ENCODE data around the gene CNTRL. TPM values are rescaled to one million over a fixed set of nuclear protein-coding genes. Genes with fewer than 3 reads are reported as not detected.
A peak's percentile ranks its signal among the peaks of the same experiment; 100 is the strongest.
"Not testable (repeated sequence)": the region's sequence is repeated elsewhere in the genome, so short reads cannot be mapped to it uniquely, and the experiment has no call there.

Gene CNTRL, protein sequence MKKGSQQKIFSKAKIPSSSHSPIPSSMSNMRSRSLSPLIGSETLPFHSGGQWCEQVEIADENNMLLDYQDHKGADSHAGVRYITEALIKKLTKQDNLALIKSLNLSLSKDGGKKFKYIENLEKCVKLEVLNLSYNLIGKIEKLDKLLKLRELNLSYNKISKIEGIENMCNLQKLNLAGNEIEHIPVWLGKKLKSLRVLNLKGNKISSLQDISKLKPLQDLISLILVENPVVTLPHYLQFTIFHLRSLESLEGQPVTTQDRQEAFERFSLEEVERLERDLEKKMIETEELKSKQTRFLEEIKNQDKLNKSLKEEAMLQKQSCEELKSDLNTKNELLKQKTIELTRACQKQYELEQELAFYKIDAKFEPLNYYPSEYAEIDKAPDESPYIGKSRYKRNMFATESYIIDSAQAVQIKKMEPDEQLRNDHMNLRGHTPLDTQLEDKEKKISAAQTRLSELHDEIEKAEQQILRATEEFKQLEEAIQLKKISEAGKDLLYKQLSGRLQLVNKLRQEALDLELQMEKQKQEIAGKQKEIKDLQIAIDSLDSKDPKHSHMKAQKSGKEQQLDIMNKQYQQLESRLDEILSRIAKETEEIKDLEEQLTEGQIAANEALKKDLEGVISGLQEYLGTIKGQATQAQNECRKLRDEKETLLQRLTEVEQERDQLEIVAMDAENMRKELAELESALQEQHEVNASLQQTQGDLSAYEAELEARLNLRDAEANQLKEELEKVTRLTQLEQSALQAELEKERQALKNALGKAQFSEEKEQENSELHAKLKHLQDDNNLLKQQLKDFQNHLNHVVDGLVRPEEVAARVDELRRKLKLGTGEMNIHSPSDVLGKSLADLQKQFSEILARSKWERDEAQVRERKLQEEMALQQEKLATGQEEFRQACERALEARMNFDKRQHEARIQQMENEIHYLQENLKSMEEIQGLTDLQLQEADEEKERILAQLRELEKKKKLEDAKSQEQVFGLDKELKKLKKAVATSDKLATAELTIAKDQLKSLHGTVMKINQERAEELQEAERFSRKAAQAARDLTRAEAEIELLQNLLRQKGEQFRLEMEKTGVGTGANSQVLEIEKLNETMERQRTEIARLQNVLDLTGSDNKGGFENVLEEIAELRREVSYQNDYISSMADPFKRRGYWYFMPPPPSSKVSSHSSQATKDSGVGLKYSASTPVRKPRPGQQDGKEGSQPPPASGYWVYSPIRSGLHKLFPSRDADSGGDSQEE (N-terminal part only)
- 9.2 and 9.6 TPM in 2 replicates for total RNA-seq

DNA sequence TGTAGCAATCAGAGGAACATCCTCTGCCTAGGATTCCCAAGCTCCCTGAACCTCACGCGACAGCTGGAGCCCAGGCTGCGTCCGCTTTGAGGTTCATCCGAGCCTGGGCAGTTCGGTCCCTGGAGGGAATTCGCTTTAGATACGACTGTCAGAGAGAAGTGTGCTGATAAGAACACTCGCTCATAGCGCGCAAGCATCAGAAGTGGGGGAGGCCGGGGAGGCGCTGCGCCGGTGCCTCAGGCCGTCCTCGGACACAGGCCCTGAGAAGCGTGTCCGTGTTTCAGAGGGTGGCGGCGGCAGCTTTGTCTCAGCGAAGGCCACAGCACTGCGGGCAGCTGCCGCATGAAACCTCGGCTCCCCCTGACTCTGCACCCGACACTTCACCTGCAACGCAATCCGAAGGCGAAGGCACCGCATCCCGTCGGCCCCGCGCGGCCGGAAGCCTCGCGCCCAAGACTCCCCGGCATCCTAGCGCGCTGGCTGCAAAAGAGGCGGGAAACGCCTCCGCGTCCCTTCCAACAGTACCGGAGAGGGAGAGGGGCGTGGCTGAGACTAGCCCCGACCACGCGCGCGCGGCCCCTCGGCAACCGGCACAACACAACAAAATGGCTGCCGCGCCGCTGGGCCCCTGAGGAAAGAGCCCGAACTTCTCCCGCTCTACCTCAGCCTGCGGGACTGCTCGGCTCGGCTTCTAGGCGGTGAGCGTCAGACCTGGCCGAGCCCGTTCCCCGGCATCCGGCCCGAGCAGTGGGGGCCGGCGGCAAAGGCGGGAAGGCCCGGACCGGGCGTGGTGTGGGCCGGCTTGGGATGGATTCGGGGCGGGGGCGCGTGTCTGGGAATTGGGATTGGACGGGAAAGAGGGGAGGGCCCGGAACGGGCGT is at the start of gene CNTRL:
Gene CNTRL (plus strand): TSS at position 586 of the 881 bp plus-strand sequence. CDS start 13,372 bp downstream, outside the sequence.
- TF ChIP-seq, protein P1, sequence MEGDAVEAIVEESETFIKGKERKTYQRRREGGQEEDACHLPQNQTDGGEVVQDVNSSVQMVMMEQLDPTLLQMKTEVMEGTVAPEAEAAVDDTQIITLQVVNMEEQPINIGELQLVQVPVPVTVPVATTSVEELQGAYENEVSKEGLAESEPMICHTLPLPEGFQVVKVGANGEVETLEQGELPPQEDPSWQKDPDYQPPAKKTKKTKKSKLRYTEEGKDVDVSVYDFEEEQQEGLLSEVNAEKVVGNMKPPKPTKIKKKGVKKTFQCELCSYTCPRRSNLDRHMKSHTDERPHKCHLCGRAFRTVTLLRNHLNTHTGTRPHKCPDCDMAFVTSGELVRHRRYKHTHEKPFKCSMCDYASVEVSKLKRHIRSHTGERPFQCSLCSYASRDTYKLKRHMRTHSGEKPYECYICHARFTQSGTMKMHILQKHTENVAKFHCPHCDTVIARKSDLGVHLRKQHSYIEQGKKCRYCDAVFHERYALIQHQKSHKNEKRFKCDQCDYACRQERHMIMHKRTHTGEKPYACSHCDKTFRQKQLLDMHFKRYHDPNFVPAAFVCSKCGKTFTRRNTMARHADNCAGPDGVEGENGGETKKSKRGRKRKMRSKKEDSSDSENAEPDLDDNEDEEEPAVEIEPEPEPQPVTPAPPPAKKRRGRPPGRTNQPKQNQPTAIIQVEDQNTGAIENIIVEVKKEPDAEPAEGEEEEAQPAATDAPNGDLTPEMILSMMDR (conservative IDR thresholded peaks at IDR 0.05; ENCODE audit: low read depth, low read length): no peak
- H3K4me3 ChIP-seq (ENCODE audit: low read depth, low read length): peak within 1 kb of the TSS; percentile 92
- no peak for DNase-seq (ENCODE audit: low read depth)

DNA sequence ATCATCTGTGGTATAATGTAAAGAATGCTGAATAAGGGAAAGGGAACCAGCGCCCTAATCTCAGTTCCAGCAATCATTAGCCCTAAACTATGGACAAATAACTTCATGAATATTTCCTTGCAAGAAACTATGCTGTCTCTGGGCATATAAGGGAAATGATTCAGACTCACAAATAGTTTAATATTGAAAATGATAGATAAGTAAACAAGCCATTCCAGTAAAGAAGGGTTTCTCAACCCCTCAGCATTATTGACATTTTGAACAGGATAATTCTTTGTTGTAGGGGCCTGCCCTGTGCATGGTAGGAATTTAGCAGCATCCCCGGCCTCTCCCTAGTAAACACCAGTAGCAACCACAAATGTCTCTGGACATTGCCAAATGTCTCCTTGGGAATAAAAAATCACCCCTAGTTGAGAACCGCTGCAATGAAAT is 48.5 kb upstream of the CNTRL start:
- TF ChIP-seq, protein P1 (conservative IDR thresholded peaks at IDR 0.05; ENCODE audit: low read depth, low read length): no peak
- H3K4me3 ChIP-seq (ENCODE audit: low read depth, low read length): no peak overlapping the region
- DNase-seq (ENCODE audit: low read depth): no peak

DNA sequence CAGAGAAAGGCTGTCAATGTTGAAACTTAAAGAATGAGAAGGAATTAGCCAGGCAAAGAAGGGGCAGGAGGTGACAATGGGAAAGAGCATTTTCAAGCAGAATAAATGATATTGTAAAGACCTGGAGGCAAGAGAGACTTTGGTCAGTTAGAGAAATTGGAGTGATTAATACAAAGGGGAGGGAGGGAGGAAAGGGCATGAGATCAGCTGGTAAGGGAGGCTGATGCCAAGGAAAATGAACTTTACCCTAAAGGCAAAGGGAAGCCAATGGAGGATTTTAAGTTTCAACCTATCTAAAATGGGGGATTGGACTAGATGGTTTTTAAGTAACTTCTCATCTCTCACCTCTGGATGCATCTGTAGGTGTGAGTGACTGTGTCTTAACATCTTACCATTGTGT is 48.0 kb upstream of the CNTRL start:
- TF ChIP-seq, protein P1 (conservative IDR thresholded peaks at IDR 0.05; ENCODE audit: low read depth, low read length): no peak
- DNase-seq (ENCODE audit: low read depth): no peak
- no peak overlapping the region for H3K4me3 ChIP-seq (ENCODE audit: low read depth, low read length)

DNA sequence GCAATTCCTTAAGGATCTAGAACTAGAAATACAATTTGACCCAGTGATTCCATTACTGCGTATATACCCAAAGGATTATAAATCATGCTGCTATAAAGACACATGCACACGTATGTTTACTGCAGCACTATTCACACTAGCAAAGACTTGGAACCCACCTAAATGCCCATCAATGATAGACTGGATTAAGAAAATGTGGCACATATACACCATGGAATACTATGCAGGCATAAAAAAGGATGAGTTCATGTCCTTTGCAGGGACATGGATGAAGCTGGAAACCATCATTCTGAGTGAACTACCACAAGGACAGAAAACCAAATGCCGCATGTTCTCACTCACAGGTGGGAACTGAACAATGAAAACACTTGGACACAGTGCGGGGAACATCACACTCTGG is 46.5 kb upstream of the CNTRL start:
- H3K4me3 ChIP-seq (ENCODE audit: low read depth, low read length); DNase-seq (ENCODE audit: low read depth): not testable (repeated sequence)

DNA sequence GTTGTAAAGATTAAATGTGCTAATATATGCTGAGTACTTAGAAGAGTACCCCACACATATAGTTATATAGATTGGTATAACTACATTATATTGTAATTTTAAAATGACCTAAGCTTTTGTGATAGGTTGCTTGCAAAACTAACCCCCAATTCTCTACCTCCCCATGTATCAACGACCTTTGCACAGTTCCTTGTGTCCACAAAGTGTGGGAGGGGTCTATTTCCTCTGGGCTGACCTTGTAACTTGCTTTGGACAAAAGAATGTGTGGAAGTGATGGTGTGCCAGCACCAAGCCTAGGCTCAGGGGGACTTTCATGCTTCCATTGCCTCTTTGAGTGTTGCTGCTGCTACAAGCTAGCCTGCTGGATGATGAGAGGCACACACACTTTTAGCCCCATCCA is 45.3 kb upstream of the CNTRL start:
- H3K4me3 ChIP-seq (ENCODE audit: low read depth, low read length): no peak overlapping the region
- TF ChIP-seq, protein P1 (conservative IDR thresholded peaks at IDR 0.05; ENCODE audit: low read depth, low read length): no peak
- no peak for DNase-seq (ENCODE audit: low read depth)

DNA sequence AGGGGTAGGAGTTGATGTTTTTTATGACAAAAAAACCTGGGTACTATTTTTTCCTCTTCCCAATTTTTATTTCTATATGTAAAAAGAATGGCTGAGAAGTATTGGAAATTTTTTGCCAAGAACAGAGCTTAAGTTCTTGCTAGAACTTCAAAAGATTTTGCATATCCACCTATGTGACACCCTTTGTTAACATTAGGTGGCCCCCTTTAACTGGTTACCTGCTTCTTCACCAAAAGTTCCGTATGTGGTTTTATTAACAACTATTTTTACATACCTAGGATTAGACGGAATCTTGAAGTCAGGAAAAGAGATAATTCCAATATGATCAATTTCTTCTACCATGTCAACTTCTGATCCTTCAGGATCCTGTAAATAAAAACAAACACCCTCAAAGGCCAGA is 40.2 kb upstream of the CNTRL start:
- TF ChIP-seq, protein P1 (conservative IDR thresholded peaks at IDR 0.05; ENCODE audit: low read depth, low read length): no peak
- DNase-seq (ENCODE audit: low read depth): no peak
- H3K4me3 ChIP-seq (ENCODE audit: low read depth, low read length): no peak overlapping the region

DNA sequence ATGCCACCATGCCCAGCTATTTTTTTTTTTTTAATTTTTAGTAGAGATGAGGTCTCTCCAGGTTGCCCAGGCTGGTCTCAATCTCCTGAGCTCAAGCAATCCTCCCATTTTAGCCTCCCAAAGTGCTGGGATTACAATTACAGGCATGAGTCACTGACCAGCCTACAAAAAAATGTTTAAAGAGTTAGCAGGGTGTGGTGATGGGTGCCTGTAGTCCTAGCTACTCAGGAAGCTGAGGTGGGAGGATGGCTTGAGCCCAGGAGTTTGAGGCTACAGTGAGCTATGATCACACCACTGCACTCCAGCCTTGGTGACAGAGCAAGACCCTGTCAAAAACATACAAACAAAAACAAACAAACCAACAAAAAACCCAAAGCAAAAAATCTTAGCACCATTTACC is 39.0 kb upstream of the CNTRL start:
- not testable (repeated sequence) for H3K4me3 ChIP-seq (ENCODE audit: low read depth, low read length); DNase-seq (ENCODE audit: low read depth)

Measured in epithelial cell of proximal tubule (primary cell).